ENCODE measurements around the gene PARVA. TPM values are rescaled to one million over a fixed set of nuclear protein-coding genes. Genes with fewer than 3 reads are reported as not detected.
A peak's percentile ranks its signal among the peaks of the same experiment; 100 is the strongest.
"Not testable (repeated sequence)": the region's sequence is repeated elsewhere in the genome, so short reads cannot be mapped to it uniquely, and the experiment has no call there.

Gene PARVA
- total RNA-seq, 1 donor from 2014 or later: 106 TPM

DNA sequence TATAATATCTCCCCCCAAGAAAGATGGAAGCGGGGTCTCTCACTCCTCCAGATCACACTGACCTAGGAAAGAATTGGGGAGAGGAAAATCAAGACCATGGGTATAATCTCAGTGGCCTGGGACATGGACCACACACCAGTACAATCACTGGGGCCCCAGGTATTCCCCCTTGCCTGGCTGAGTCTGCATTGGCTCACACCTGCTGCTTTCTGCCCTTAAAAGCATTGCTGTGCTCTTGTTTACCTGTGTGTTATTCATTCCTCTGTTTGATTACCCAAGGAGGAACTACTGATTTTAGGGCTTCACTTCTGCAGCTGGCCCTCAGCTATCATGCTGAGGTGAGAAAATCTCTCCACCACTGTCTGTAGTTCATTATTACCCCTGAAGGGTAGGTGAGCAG, 14.0 kb upstream of the PARVA start:
- no peaks in the 10 kb centered on the region for H3K27me3 ChIP-seq (ENCODE audit: insufficient read depth, low read length)
- H3K4me2 ChIP-seq (ENCODE audit: low read length): no peak overlapping the region
- no peaks in the 10 kb centered on the region for H4K20me1 ChIP-seq (ENCODE audit: insufficient read depth, low read length)
- no peaks in the 10 kb centered on the region for H3K79me2 ChIP-seq (ENCODE audit: insufficient read depth, low read length)
- FAIRE-seq (no peak), DNase-seq (ENCODE audit: low read depth) (no peak)
- H3K4me3 ChIP-seq (ENCODE audit: insufficient read depth, low read depth, low read length): no peak overlapping the region
- H3K36me3 ChIP-seq (ENCODE audit: insufficient read depth, low read length): peaks cover 4% of the 10 kb centered on the region
- H3K27ac ChIP-seq (ENCODE audit: low read depth, low read length): no peak overlapping the region
- H3K27me3 Mint-ChIP-seq (ENCODE audit: low read depth, unreplicated experiment): peaks cover 5% of the 10 kb centered on the region
- peaks cover 10% of the 10 kb centered on the region for H3K36me3 Mint-ChIP-seq (ENCODE audit: low read depth, unreplicated experiment)
- peaks cover 10% of the 10 kb centered on the region for H3K9me3 Mint-ChIP-seq (ENCODE audit: unreplicated experiment)
- no peak overlapping the region for H3K27ac Mint-ChIP-seq (ENCODE audit: unreplicated experiment)
- H3K4me1 ChIP-seq (ENCODE audit: insufficient read depth, low read length): peaks cover 3% of the 10 kb centered on the region
- H2AFZ ChIP-seq (ENCODE audit: low read depth, low read length): no peak overlapping the region
- no peak overlapping the region for H3K4me3 Mint-ChIP-seq (ENCODE audit: unreplicated experiment)
- H3K9ac ChIP-seq (ENCODE audit: low read length): no peak overlapping the region
- TF ChIP-seq EZH2 (IDR thresholded peaks at IDR 0.05; ENCODE audit: insufficient read depth, low read length): no peak
- TF ChIP-seq, protein P1, sequence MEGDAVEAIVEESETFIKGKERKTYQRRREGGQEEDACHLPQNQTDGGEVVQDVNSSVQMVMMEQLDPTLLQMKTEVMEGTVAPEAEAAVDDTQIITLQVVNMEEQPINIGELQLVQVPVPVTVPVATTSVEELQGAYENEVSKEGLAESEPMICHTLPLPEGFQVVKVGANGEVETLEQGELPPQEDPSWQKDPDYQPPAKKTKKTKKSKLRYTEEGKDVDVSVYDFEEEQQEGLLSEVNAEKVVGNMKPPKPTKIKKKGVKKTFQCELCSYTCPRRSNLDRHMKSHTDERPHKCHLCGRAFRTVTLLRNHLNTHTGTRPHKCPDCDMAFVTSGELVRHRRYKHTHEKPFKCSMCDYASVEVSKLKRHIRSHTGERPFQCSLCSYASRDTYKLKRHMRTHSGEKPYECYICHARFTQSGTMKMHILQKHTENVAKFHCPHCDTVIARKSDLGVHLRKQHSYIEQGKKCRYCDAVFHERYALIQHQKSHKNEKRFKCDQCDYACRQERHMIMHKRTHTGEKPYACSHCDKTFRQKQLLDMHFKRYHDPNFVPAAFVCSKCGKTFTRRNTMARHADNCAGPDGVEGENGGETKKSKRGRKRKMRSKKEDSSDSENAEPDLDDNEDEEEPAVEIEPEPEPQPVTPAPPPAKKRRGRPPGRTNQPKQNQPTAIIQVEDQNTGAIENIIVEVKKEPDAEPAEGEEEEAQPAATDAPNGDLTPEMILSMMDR (IDR thresholded peaks at IDR 0.05; ENCODE audit: insufficient read depth, low read depth, low read length): no peak
- no peaks in the 10 kb centered on the region for H3K9me3 ChIP-seq (ENCODE audit: insufficient read depth, low read depth, low read length)
- H3K4me1 Mint-ChIP-seq (ENCODE audit: low read depth, unreplicated experiment): peaks cover 4% of the 10 kb centered on the region

DNA sequence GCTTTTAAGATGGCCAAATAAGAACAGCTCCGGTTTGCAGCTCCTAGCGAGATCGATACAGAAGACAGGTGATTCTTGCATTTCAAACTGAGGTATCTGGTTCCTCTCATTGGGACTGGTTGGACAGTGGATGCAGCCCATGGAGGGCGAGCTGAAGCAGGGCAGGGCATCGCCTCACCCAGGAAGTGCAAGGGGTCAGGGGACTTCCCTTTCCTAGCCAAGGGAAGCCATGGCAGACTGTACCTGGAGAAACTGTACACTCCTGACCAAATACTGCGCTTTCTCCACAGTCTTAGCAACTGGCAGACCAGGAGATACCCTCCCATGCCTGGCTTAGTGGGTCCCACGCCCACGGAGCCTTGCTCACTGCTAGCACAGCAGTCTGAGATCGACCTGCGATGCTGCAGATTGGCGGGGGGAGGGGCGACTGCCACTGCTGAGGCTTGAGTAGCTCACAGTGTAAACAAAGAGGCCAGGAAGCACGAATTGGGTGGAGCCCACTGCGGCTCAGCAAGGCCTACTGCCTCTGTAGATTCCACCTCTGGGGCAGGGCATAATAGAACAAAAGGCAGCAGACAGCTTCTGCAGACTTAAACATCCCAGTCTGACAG, 11.3 kb upstream of the PARVA start:
- H3K79me2 ChIP-seq (ENCODE audit: insufficient read depth, low read length); H3K9me3 ChIP-seq (ENCODE audit: insufficient read depth, low read depth, low read length); H3K4me3 Mint-ChIP-seq (ENCODE audit: unreplicated experiment); H3K36me3 ChIP-seq (ENCODE audit: insufficient read depth, low read length); H3K27ac ChIP-seq (ENCODE audit: low read depth, low read length); H3K9ac ChIP-seq (ENCODE audit: low read length); H3K27me3 Mint-ChIP-seq (ENCODE audit: low read depth, unreplicated experiment); H3K36me3 Mint-ChIP-seq (ENCODE audit: low read depth, unreplicated experiment); H3K4me1 ChIP-seq (ENCODE audit: insufficient read depth, low read length); H4K20me1 ChIP-seq (ENCODE audit: insufficient read depth, low read length); H3K27me3 ChIP-seq (ENCODE audit: insufficient read depth, low read length); H3K4me1 Mint-ChIP-seq (ENCODE audit: low read depth, unreplicated experiment); H3K4me3 ChIP-seq (ENCODE audit: insufficient read depth, low read depth, low read length); H3K27ac Mint-ChIP-seq (ENCODE audit: unreplicated experiment): not testable (repeated sequence)
- peaks cover 32% of the 10 kb centered on the region for H3K9me3 Mint-ChIP-seq (ENCODE audit: unreplicated experiment)
- peak overlapping the region; percentile 30 for H3K4me2 ChIP-seq (ENCODE audit: low read length)
- peak; percentile 25 for DNase-seq (ENCODE audit: low read depth)
- peak; percentile 9 for FAIRE-seq
- peak overlapping the region; percentile 39 for H2AFZ ChIP-seq (ENCODE audit: low read depth, low read length)

DNA sequence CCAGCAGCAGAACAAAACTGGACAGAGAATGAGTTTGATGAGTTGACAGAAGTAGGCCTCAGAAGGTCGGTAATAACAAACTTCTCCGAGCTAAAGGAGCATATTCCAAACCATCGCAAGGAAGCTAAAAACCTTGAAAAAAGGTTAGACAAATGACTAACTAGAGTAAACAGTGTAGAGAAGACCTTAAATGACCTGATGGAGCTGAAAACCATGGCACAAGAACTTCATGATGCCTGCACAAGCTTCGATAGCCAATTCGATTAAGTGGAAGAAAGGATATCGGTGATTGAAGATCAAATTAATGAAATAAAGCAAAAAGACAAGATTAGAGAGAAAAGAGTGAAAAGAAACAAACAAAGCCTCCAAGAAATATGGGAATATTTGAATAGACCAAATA, 10.3 kb upstream of the PARVA start:
- H3K36me3 ChIP-seq (ENCODE audit: insufficient read depth, low read length); H3K27ac Mint-ChIP-seq (ENCODE audit: unreplicated experiment); H3K4me2 ChIP-seq (ENCODE audit: low read length); H3K9ac ChIP-seq (ENCODE audit: low read length); H3K9me3 ChIP-seq (ENCODE audit: insufficient read depth, low read depth, low read length); H3K27me3 ChIP-seq (ENCODE audit: insufficient read depth, low read length); H4K20me1 ChIP-seq (ENCODE audit: insufficient read depth, low read length); H3K4me3 Mint-ChIP-seq (ENCODE audit: unreplicated experiment); H3K4me1 ChIP-seq (ENCODE audit: insufficient read depth, low read length); DNase-seq (ENCODE audit: low read depth); H3K4me1 Mint-ChIP-seq (ENCODE audit: low read depth, unreplicated experiment); H3K27me3 Mint-ChIP-seq (ENCODE audit: low read depth, unreplicated experiment); H3K27ac ChIP-seq (ENCODE audit: low read depth, low read length); H3K79me2 ChIP-seq (ENCODE audit: insufficient read depth, low read length); H2AFZ ChIP-seq (ENCODE audit: low read depth, low read length); H3K4me3 ChIP-seq (ENCODE audit: insufficient read depth, low read depth, low read length); FAIRE-seq: not testable (repeated sequence)
- Mint-ChIP-seq H3K9me3 (ENCODE audit: unreplicated experiment) (peaks cover 38% of the 10 kb centered on the region), H3K36me3 (ENCODE audit: low read depth, unreplicated experiment) (peaks cover 12% of the 10 kb centered on the region)

Data from astrocyte (in vitro differentiated cells and primary cell).